Neural cell (in vitro differentiated cells): ENCODE data around the gene HEBP1. TPM values are rescaled to one million over a fixed set of nuclear protein-coding genes. Genes with fewer than 3 reads are reported as not detected.

Experiments
- H2AFZ ChIP-seq: fragments of 200-600, 300-800 bp; sonication (generic), shearing (Covaris generic); 2 replicates; pipeline ENCODE4 v1.6.0; 2014; ENCODE audit warnings: low read depth, mild to moderate bottlenecking, antibody characterized with exemption, low read length, moderate library complexity
- H3F3A ChIP-seq: fragments of 200-600 bp; shearing (Covaris generic); 2 replicates; pipeline ENCODE4 v1.6.1; 2016; ENCODE audit warnings: mild to moderate bottlenecking, moderate library complexity, mixed read lengths, antibody characterized with exemption, low read length; ENCODE audit not compliant: insufficient read depth, poor library complexity, severe bottlenecking
- H3K27ac ChIP-seq: fragments of 200-600, 300-800 bp; sonication (generic), shearing (Covaris generic); 2 replicates; pipeline ENCODE4 v1.5.1; 2014; ENCODE audit warnings: mild to moderate bottlenecking, low read length, moderate library complexity
- H3K27me3 ChIP-seq: fragments of 300-800, 200-600 bp; sonication (generic), shearing (Covaris generic); 2 replicates; pipeline ENCODE4 v1.6.0; 2014; ENCODE audit warnings: mild to moderate bottlenecking, low read depth, low read length, moderate library complexity; ENCODE audit not compliant: insufficient read depth
- H3K36me3 ChIP-seq: fragments of 300-800, 200-600 bp; sonication (generic), shearing (Covaris generic); 2 replicates; pipeline ENCODE4 v1.5.1; 2014; ENCODE audit warnings: mild to moderate bottlenecking, antibody characterized with exemption, low read length, moderate library complexity; ENCODE audit not compliant: insufficient read depth
- H3K4me2 ChIP-seq: fragments of 300-800, 200-600 bp; sonication (generic), shearing (Covaris generic); 2 replicates; pipeline ENCODE4 v1.6.0; 2014; ENCODE audit warnings: mild to moderate bottlenecking, low read length
- H3K4me3 ChIP-seq: fragments of 300-800, 200-600 bp; sonication (generic), shearing (Covaris generic); 2 replicates; pipeline ENCODE4 v1.5.1; 2014; ENCODE audit warnings: mild to moderate bottlenecking, low read length, moderate library complexity
- H3K79me2 ChIP-seq: fragments of 200-600 bp; shearing (Covaris generic); replicated peaks from 2 replicates; pipeline ENCODE4 v1.6.0; 2014; ENCODE audit warnings: mild to moderate bottlenecking, low read length, moderate library complexity; ENCODE audit not compliant: insufficient read depth
- H3K9ac ChIP-seq: fragments of 300-800, 200-600 bp; sonication (generic), shearing (Covaris generic); 2 replicates; pipeline ENCODE4 v1.6.1; 2016; ENCODE audit warnings: mild to moderate bottlenecking, low read length, mixed read lengths
- H3K9me2 ChIP-seq: fragments of 200-600 bp; shearing (Covaris generic); 2 replicates; pipeline ENCODE4 v1.6.1; 2016; ENCODE audit warnings: mild to moderate bottlenecking, low read length, mixed read lengths; ENCODE audit not compliant: insufficient read depth
- H3K9me3 ChIP-seq: fragments of 200-600, 300-800 bp; sonication (generic), shearing (Covaris generic); 2 replicates; pipeline ENCODE4 v1.6.1; 2016; ENCODE audit warnings: mild to moderate bottlenecking, mixed run types, low read length, moderate library complexity, mixed read lengths
- H4K20me1 ChIP-seq: fragments of 200-600 bp; shearing (Covaris generic); 2 replicates; pipeline ENCODE4 v1.6.1; 2016; ENCODE audit warnings: mild to moderate bottlenecking, mixed run types; ENCODE audit not compliant: insufficient read depth
- EP300 ChIP-seq: fragments of 450-650 bp; conservative IDR thresholded peaks from 2 replicates; pipeline ENCODE4 v1.6.1; 2014; ENCODE audit warnings: antibody characterized with exemption, mild to moderate bottlenecking, moderate library complexity; ENCODE audit not compliant: poor library complexity, severe bottlenecking
- EZH2 ChIP-seq: fragments of 200-600, 300-800 bp; shearing (Covaris generic), sonication (generic); IDR thresholded peaks from 2 replicates; pipeline ENCODE4 v1.6.1; 2014; ENCODE audit warnings: antibody characterized with exemption, low read length, borderline replicate concordance, mild to moderate bottlenecking; ENCODE audit not compliant: insufficient read depth, poor library complexity, severe bottlenecking
- MXI1 ChIP-seq: fragments of 450-650 bp; conservative IDR thresholded peaks from 2 replicates; pipeline ENCODE4 v1.6.1; 2014; ENCODE audit warnings: antibody characterized with exemption, mild to moderate bottlenecking; ENCODE audit not compliant: poor library complexity, severe bottlenecking
- POLR2AphosphoS5 ChIP-seq: IDR thresholded peaks from 2 replicates; pipeline ENCODE4 v1.6.1; 2012
- RAD21 ChIP-seq: fragments of 450-650 bp; conservative IDR thresholded peaks from 2 replicates; pipeline ENCODE4 v1.6.1; 2014; ENCODE audit warnings: antibody characterized with exemption, mild to moderate bottlenecking, moderate library complexity
- SMC3 ChIP-seq: fragments of 450-650 bp; conservative IDR thresholded peaks from 2 replicates; pipeline ENCODE4 v1.6.1; 2014; ENCODE audit warnings: antibody characterized with exemption, mild to moderate bottlenecking, moderate library complexity; ENCODE audit not compliant: poor library complexity
- TAF1 ChIP-seq: IDR thresholded peaks from 2 replicates; pipeline ENCODE4 v1.6.1; 2012; ENCODE audit warnings: low read depth
- polyA minus RNA-seq: library from RNA; depleted of rRNA, polyadenylated mRNA; stranded (reverse); fragments of >200 nt; gene quantifications from 2 replicates; pipeline ENCODE4 v1.2.3, GENCODE V29; 2014
- polyA plus RNA-seq: library from polyadenylated mRNA; depleted of rRNA; stranded (reverse); fragments of >200 nt; gene quantifications from 2 replicates; pipeline ENCODE4 v1.2.3, GENCODE V29; 2014
- TF ChIP-seq, protein P1 (sequence below): IDR thresholded peaks from 2 replicates; pipeline ENCODE4 v1.6.1; 2012; ENCODE audit warnings: borderline replicate concordance
- TF ChIP-seq, protein P2 (sequence below): fragments of 450-650 bp; IDR thresholded peaks from 2 replicates; pipeline ENCODE4 v1.5.1; 2014; ENCODE audit warnings: antibody characterized with exemption, mild to moderate bottlenecking, moderate library complexity; ENCODE audit not compliant: poor library complexity, severe bottlenecking

Gene HEBP1, protein sequence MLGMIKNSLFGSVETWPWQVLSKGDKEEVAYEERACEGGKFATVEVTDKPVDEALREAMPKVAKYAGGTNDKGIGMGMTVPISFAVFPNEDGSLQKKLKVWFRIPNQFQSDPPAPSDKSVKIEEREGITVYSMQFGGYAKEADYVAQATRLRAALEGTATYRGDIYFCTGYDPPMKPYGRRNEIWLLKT
- polyA plus RNA-seq (1.2 and 2.0 TPM in 2 replicates), polyA minus RNA-seq (0.97 and 2.0 TPM in 2 replicates)

DNA sequence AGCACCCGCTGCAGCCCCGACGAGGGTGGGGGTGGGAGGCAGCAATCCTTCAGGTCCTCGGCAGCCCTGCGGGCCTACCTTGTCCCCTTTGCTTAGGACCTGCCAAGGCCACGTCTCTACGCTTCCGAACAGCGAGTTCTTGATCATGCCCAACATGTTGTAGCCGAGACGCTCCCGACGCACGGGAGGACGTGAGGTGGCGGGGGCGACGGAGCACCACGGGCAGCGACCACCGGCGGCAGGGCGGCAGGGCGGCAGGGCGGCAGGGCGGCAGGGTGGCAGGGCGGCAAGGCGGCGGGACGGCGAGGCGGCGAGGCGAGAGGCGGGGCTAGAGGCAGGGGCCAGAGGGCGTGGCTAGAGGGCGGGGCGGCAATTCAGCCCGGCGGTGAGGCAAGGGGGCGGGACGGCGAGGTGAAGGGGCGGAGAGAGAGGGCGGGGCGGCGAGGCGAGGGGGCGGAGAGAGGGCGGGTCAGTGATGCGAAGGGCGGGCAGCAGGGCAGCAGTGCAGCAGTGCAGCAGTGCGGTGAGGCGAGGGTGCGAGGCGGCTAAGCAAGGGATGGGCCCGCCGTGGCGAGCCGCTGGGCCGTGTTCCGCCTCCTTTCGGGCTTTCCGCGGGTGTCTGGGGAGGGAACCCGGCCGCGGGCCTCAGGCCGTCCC, at the start of gene HEBP1:
Gene HEBP1, minus strand, starts transcription at position 307 of the 657 bp plus-strand sequence. Its CDS starts 151 bp downstream, at position 156.
- peak within 1 kb of the TSS; percentile 94 for H3K4me2 ChIP-seq
- TF ChIP-seq EZH2 (no peak), TAF1 (no peak), MXI1 (no peak), RAD21 (no peak), EP300 (no peak), SMC3 (peak; percentile 24), POLR2AphosphoS5 (peak; percentile 65)
- TF ChIP-seq, protein P1, sequence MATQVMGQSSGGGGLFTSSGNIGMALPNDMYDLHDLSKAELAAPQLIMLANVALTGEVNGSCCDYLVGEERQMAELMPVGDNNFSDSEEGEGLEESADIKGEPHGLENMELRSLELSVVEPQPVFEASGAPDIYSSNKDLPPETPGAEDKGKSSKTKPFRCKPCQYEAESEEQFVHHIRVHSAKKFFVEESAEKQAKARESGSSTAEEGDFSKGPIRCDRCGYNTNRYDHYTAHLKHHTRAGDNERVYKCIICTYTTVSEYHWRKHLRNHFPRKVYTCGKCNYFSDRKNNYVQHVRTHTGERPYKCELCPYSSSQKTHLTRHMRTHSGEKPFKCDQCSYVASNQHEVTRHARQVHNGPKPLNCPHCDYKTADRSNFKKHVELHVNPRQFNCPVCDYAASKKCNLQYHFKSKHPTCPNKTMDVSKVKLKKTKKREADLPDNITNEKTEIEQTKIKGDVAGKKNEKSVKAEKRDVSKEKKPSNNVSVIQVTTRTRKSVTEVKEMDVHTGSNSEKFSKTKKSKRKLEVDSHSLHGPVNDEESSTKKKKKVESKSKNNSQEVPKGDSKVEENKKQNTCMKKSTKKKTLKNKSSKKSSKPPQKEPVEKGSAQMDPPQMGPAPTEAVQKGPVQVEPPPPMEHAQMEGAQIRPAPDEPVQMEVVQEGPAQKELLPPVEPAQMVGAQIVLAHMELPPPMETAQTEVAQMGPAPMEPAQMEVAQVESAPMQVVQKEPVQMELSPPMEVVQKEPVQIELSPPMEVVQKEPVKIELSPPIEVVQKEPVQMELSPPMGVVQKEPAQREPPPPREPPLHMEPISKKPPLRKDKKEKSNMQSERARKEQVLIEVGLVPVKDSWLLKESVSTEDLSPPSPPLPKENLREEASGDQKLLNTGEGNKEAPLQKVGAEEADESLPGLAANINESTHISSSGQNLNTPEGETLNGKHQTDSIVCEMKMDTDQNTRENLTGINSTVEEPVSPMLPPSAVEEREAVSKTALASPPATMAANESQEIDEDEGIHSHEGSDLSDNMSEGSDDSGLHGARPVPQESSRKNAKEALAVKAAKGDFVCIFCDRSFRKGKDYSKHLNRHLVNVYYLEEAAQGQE, result no peak
- TF ChIP-seq, protein P2, sequence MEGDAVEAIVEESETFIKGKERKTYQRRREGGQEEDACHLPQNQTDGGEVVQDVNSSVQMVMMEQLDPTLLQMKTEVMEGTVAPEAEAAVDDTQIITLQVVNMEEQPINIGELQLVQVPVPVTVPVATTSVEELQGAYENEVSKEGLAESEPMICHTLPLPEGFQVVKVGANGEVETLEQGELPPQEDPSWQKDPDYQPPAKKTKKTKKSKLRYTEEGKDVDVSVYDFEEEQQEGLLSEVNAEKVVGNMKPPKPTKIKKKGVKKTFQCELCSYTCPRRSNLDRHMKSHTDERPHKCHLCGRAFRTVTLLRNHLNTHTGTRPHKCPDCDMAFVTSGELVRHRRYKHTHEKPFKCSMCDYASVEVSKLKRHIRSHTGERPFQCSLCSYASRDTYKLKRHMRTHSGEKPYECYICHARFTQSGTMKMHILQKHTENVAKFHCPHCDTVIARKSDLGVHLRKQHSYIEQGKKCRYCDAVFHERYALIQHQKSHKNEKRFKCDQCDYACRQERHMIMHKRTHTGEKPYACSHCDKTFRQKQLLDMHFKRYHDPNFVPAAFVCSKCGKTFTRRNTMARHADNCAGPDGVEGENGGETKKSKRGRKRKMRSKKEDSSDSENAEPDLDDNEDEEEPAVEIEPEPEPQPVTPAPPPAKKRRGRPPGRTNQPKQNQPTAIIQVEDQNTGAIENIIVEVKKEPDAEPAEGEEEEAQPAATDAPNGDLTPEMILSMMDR, result peak; percentile 22
- no peaks in the 10 kb centered on the region for H3K36me3 ChIP-seq
- H3K27ac ChIP-seq, result peak within 1 kb of the TSS; percentile 12
- H3K27me3 ChIP-seq, result no peaks in the 10 kb centered on the region
- H4K20me1 ChIP-seq, result no peaks in the 10 kb centered on the region
- no peaks in the 10 kb centered on the region for H3K79me2 ChIP-seq
- H3K4me3 ChIP-seq, result peak within 1 kb of the TSS; percentile 84
- H3K9me2 ChIP-seq, result no peaks in the 10 kb centered on the region
- peak within 1 kb of the TSS; percentile 65 for H3K9ac ChIP-seq
- H2AFZ ChIP-seq, result peak within 1 kb of the TSS; percentile 56
- no peaks in the 10 kb centered on the region for H3F3A ChIP-seq
- H3K9me3 ChIP-seq, result no peaks in the 10 kb centered on the region

DNA sequence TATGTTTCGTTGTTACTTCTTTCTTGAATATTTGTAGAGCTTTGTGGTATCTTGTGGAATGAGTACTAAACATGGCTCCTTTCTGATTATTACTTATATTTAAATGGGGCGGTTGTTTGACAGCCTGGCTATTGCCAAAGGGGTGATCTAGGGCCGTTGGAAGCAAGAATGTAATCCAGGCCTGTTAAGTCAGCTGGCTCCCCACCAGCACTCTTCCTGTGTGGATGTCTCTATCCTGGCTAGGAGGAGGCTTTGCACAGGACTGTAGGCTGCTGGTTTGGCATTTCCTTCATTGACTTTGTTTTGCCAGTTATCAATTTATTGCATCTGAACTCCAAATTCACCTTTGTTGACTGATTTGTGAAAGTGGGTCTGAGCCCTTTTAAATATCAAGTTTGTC, 49.8 kb upstream of the HEBP1 start:
- H3K9me2 ChIP-seq, result no peaks in the 10 kb centered on the region
- no peaks in the 10 kb centered on the region for H4K20me1 ChIP-seq
- H2AFZ ChIP-seq, result no peak overlapping the region
- H3K36me3 ChIP-seq, result no peaks in the 10 kb centered on the region
- H3K27ac ChIP-seq, result no peak overlapping the region
- H3K79me2 ChIP-seq, result peaks cover 6% of the 10 kb centered on the region
- no peaks in the 10 kb centered on the region for H3K9me3 ChIP-seq
- H3K9ac ChIP-seq, result no peak overlapping the region
- H3K4me3 ChIP-seq, result no peak overlapping the region
- no peaks in the 10 kb centered on the region for H3K27me3 ChIP-seq
- no peaks in the 10 kb centered on the region for H3F3A ChIP-seq
- TF ChIP-seq, protein P1, result no peak
- TF ChIP-seq, protein P2, result no peak
- no peak overlapping the region for H3K4me2 ChIP-seq
